HG02884 (cell line): ENCODE measurements around the gene NFIA.

Experiments
- ATAC-seq: cut with Tn5 transposase; IDR thresholded peaks from one replicate; pipeline ENCODE4 v1.9.1; 2021; ENCODE audit warnings: mild to moderate bottlenecking, moderate library complexity; ENCODE audit not compliant: unreplicated experiment

Gene NFIA

GRCh38 chr1:61441723-61442262, 359.4 kb downstream of the NFIA start:
- no peak for ATAC-seq

DNA sequence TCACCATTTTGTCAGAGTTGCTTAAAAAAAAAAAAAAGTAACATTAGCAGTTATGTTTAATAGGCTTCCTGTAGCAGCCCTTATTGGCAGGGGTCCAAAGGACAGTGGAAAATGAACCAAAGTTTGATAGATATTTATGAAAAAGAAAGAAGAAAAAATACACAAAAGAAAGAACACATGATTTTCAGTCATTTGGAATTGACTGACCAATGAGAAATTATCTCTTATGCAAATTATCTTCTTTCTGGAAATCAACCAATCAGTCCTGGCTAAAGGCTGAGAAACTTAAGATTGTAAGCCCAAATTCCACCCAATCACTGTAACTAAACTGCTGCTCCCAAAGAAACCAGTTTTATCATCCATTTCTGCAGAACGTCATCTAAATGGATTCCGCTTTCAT, 360.2 kb downstream of the NFIA start:
- no peak for ATAC-seq

DNA sequence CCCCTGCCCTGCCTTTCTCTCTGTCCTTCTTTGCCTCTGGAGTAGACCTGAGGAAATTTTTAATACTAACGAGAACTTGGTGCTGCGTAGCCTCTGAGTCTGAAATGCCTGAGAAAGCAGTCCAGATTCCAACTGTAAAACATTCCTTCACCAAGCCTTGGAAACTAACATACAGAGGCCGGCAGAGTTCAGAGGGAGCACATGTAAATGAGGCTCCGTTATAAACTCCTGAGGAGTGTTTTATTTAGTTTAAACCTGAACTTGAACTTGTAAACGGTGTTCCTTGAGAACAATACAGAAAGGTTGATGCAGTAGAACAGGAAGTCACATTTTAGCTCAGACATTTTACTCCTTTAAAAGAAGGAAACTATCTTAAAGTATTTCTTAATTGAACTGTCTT, 361.9 kb downstream of the NFIA start:
- ATAC-seq, result no peak

GRCh38 chr1:61445269-61445825, 363.0 kb downstream of the NFIA start:
- ATAC-seq, result no peak

DNA sequence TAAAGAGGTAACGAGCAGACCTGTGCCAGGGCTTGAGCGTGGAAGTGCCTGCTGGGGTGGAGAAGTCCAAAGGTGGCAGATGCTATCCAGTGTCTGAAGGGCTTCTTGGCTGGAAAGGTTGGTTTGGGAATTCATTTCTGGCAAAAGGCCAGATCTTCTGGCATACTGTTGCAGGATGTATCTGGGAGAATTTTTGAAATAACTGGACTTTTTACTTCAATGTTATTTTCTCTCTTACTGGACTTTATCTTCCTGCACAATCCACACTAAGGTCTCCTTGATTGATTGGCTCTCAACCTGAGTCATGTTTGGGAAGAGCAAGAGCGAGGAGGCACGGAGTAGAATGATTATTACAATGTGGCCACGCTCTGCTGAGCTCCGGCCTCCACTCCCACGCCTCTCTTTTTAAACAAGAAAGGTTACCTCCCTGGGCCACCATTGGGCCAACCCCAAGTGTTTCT, 364.2 kb downstream of the NFIA start:
- no peak for ATAC-seq

DNA sequence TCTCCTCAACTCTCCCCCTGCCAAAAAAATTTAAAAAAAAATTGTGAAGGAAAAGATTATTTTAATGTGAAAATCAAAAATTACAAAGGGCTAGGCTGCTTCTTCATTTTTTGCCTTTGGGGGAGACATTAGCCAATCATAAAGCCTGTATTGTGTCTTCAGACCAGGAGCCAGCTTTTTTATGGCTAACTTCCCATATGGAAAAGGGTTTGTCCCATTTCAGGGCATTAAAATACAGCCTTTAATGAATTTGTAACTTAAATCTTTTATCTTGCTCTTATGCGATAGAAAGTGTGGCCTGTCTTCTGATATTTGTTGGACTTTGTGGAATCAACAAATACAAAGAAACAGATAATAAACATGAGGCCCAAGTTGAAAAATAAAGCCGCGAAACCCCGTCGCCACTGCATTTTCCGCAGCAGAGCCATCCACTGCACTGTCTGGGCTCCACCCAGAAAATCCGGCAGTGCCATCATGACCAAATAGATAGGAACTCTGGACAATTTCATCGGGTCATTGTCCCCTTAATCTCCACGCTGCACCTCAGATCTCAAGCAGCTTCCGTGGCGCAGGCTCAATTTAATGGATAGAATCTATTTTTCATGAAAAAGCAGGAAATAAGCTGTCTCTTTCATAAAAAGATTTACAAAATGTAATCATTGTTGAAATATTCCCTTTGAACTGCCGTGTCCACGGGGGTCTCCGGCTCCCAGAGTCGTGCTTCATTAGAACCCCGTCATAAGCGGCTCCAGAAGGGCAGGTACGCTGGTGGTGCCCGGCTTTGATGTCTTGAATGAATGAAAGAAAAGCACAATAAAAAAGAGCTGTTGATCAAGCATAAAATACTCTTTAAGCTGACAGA, 365.0 kb downstream of the NFIA start:
- no peak for ATAC-seq

DNA sequence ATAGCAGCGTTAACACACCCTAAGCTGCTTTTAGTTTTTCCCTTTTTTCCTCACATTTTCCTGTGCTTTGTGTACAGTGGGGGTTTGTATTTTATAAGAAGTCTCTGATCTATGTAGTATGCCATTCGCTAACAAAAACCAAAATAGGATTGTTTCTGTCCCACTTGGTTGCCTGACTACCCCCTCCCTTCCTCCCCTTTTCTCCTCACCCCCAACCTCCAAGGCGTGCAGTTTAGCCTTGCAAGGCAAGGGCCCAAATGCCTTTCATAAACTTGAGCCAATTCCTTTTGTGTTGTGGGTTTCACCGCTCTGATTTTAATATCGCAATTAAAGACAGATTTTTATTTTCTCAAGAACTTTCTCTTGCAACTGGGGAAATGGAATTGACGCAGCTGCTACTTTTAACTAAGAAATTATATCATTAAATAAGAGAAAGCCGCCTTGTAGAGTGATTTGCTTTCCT, 365.6 kb downstream of the NFIA start:
- ATAC-seq, result no peak

DNA sequence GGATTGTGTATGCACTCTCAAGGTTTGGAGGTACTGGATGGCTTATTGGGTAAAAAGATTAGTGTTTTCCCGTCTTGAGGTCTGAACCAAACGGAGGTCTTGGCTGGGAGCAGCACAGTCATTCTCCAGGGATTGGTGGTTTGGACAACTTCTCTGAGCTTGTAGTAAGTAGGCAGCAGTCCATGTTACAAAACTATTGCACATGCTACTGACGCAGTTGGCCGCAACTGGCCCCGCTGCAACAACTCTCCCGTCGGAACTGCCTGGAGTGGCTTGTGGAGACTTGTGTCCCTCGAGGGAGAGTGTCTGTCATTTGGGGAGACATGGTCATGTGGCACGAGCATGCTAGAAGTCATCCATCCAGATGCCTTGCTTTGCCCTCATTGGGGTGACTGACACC, 366.6 kb downstream of the NFIA start:
- ATAC-seq, result no peak

- ATAC-seq, result no peak
Observed at GRCh38 chr1:61449410-61449809, 367.0 kb downstream of the NFIA start.

GRCh38 chr1:61450454-61450853, 368.1 kb downstream of the NFIA start:
- no peak for ATAC-seq

GRCh38 chr1:61450872-61451571, 368.7 kb downstream of the NFIA start:
- no peak for ATAC-seq

GRCh38 chr1:61451572-61451968, 369.2 kb downstream of the NFIA start:
- ATAC-seq, result no peak

DNA sequence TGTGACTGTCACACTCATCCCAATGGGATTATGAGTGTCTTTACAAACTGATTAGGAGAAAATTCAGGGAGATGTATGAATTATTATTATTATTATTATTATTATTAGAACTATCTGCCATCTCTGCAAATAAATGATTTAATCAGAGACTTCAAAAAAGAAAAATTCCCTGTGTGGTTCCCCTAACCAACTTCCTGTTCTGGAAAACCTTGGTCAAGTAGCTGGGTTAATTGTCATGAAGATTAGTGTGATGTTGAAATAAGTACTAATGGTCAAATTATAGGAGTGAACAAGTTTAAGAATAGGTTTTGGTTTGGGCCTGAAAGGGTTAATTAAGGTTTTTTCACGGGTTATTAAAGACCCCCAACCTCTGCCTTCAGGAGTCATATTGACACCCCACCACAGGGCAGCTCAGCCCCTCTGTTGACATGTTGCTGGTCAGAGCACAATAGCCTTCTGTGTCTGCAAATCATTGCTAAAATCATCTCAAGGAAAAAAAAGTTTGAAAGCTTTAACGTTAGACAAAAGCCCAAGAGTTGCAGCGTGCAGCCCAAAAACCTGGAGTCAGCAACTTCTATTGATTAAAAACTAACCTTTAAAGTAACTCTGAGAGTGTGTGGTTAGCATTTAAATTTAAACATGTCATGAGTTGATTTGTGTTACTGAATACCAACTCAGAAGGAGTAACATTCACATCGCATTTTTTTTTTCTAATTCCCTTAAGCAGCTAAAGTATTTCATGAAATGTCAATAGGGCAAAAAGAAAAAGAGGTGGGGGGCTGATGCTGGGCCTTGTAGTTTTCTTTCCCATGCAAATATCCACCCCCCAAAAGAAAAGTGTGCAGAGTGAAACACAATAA, 370.0 kb downstream of the NFIA start:
- ATAC-seq, result no peak

DNA sequence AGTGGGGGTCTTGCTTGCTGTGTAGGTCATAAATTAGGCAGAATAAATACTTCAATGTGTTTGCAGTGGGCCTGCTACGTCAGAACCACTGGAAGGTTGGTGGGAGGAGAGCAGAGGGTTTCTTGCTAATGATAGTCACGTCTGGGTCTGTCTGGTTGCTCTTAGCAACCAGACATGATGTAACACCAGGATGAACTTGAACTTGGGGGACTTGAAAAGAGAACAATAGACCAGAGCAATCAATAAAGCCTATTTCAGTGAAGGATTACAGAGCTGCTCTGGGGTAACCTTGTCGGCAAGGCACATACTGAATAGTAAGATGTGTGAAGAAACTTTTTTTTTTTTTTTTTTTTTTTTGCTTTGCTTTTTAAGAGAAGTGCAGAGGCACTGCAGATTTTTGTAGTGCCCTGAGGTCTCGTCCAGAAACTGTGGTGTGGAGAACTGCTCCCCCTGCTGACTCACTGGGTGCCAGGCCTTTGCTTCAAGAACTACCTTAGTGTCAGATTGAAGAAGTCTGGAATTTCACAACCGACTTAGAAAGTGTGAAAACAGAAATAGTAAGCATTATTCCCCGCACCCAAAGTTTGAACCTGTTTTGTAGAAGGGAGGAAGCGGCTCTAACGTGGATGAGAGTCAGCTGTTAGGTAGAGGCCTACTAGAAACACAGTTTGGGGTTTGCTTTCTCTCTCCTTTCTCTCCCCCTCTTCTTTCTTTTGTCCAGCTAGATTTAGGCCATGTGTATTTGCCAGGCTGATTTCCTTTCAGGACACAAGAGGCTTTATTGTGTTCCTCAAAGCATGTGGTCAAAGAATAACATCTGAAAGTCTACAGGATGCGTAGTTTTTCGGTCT, 371.0 kb downstream of the NFIA start:
- peak; percentile 87 for ATAC-seq

DNA sequence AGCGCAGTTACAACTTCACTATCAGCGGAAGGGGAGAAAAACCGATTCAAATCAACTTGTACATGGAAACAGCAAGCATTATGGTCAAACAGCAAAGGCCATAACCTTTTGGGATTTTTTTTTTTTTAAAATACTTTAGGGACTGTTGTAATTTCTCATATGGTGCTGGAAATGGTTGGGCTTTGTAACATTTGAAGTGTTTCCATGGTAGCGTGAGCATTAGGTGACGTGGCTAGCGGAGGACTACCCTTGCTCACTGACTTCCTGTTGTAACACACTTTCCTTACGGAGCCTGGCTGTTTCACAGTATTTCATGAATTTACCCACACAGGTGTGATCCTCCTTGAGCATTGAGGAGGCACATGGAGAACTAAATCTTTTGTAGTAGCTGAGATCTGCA, 373.0 kb downstream of the NFIA start:
- ATAC-seq, result no peak

GRCh38 chr1:61457526-61458040, 375.2 kb downstream of the NFIA start:
- ATAC-seq, result no peak

GRCh38 chr1:61459345-61459744, 377.0 kb downstream of the NFIA start:
- no peak for ATAC-seq

GRCh38 chr1:61460191-61460590, 377.8 kb downstream of the NFIA start:
- ATAC-seq, result no peak
